ENCODE results near the gene LRRC63.
"Not testable (repeated sequence)": the region's sequence is repeated elsewhere in the genome, so short reads cannot be mapped to it uniquely, and the experiment has no call there.

LRRC63 gene

DNA sequence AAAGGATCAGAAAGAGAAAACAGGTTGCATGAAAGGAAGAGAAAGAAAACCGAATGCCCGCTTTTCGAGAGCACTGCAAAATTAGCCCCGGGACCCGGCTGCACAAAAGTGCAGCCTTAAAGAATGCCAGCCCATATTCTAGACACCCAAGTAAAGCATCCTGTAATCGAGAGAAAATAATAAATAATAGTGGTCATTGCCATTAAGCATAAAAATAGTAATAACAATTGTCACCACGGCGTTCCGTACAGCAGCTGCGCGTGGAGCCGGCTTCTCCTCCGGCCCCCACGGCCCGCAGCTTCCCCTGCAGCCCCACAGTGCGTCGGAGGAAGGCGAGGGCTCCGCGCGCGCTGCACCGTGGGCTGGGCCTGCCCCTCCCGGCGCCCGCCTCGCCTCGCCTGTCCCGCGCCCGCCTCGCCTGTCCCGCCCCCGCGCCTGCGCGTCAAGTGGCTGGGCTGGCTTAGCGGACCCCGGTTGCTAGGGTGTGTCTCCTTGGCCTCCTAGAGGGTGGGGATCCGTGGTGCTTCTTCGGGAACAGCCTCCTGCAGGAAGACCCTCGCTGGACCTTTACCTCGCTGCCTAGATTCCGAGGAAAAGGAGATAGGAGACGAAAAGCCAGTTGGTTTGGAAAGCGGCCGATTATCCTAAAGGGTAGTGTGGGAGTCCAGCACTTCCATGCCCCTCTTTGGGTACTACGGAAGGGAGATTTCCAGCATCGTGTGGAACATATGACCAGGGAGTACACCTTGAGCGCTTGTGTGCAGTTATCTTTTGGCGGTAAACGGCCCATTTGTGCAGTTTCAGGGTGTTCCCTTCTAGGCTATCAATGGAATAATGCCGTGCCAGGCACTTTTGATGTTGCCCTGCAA, at the start of gene LRRC63:
LRRC63 (plus strand) TSS at position 446 of the 869 bp plus-strand sequence. CDS start 1,107 bp downstream, outside the sequence.
- H3K4me1 Mint-ChIP-seq (ENCODE audit: low read depth) = peaks cover 30% of the 10 kb centered on the region

GRCh38 chr13:46162741-46163140, 49.0 kb upstream of the LRRC63 start:
- H3K27me3 Mint-ChIP-seq = not testable (repeated sequence)
- peaks cover 86% of the 10 kb centered on the region for H3K4me1 Mint-ChIP-seq (ENCODE audit: low read depth)

More for the DNA sequence above, at the start of gene LRRC63:
- Mint-ChIP-seq H3K4me3 (peak within 1 kb of the TSS; percentile 83), H3K27ac (peak within 1 kb of the TSS; percentile 87), H3K9me3 (no peaks in the 10 kb centered on the region), H3K36me3 (ENCODE audit: low read depth) (peaks cover 1% of the 10 kb centered on the region), H3K27me3 (no peaks in the 10 kb centered on the region)
- DNase-seq = peak; percentile 88

DNA sequence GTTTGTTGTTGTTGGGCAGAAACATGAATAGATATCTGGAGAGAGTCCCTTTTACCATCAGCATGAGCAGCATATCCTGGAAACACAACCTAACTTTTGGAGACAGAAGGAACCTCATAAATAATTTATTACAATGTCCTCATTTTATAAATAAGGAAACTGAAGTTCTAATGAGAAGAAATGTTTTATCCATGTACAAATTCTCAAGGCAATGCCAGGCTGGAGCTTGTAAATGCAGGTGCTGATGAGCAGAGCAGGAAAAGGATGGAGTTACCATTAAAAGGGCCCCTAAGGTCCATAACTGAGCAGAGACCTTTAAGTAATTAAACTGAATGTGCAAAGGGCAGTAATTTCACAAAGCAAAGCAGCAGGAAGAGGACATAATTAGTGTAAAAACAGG, 47.1 kb upstream of the LRRC63 start:
- DNase-seq = no peak
- Mint-ChIP-seq H3K9me3 (no peaks in the 10 kb centered on the region), H3K27ac (peak overlapping the region; percentile 88), H3K27me3 (no peaks in the 10 kb centered on the region), H3K4me3 (peak overlapping the region; percentile 49), H3K36me3 (ENCODE audit: low read depth) (peaks cover 70% of the 10 kb centered on the region), H3K4me1 (ENCODE audit: low read depth) (peaks cover 87% of the 10 kb centered on the region)

More at GRCh38 chr13:46162741-46163140, 49.0 kb upstream of the LRRC63 start:
- H3K36me3 Mint-ChIP-seq (ENCODE audit: low read depth) = peaks cover 70% of the 10 kb centered on the region
- H3K9me3 Mint-ChIP-seq, DNase-seq, H3K4me3 Mint-ChIP-seq: not testable (repeated sequence)
- peak overlapping the region; percentile 56 for H3K27ac Mint-ChIP-seq

DNA sequence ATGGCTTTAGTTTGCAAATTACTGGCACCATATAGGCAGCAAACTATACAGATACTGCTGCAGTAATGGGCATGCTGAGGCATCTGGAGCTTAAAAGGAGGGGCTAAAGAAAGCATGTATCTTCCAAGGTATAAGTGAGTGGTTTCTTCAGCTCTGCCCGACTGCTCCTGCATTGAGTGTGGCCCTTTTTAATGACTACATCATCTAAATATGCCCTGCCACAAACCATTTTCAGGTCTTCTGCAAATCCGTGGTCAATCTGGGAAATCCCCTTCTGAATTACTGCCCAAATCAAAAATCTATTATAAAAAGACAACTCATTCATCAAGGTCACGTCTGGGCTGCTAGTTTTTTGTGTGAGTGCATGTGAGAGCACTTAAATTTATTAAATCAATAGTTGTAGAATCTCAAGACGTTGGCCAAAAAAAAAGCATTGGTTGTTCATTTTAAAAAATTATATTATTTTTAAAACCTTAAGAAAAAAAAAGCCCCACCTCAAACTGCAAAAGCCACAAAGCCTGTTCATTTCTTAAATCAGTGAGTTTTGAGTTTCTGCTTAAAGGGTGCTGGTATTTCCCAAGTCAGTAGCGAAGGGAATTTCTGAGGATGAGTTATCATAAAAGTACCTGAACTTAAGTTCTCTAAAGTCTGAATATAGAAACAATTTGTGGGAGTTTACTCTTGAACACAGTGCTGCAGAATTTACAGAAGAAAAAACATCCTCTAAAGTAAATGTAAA, 46.1 kb upstream of the LRRC63 start:
- Mint-ChIP-seq H3K4me1 (ENCODE audit: low read depth) (peaks cover 87% of the 10 kb centered on the region), H3K27ac (peak overlapping the region; percentile 98), H3K36me3 (ENCODE audit: low read depth) (peaks cover 70% of the 10 kb centered on the region), H3K9me3 (no peaks in the 10 kb centered on the region), H3K4me3 (peak overlapping the region; percentile 97), H3K27me3 (no peaks in the 10 kb centered on the region)
- no peak for DNase-seq

DNA sequence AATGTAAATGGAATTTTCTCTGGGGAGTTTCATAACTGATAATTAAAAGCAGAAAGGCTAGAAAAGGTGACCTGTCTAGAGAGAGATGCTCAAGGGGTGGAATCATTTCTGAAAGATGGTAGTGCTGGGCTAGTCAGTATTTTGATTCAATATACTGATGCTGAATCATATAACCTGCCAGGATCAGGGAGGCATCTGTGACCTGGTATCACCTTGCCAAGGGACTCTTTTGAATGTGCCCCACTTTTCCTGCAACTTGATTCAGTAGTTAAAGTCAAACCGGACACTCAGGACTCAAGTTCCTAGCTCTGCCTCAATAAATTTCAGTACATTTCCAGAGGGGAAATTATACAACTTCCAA, 45.5 kb upstream of the LRRC63 start:
- DNase-seq = no peak
- H3K4me1 Mint-ChIP-seq (ENCODE audit: low read depth) = peaks cover 88% of the 10 kb centered on the region
- H3K9me3 Mint-ChIP-seq = no peaks in the 10 kb centered on the region
- H3K27me3 Mint-ChIP-seq = no peaks in the 10 kb centered on the region
- peak overlapping the region; percentile 97 for H3K4me3 Mint-ChIP-seq
- H3K27ac Mint-ChIP-seq = peak overlapping the region; percentile 98
- peaks cover 75% of the 10 kb centered on the region for H3K36me3 Mint-ChIP-seq (ENCODE audit: low read depth)

GRCh38 chr13:46166947-46167610, 44.6 kb upstream of the LRRC63 start:
- Mint-ChIP-seq H3K27ac (peak overlapping the region; percentile 98), H3K27me3 (no peaks in the 10 kb centered on the region), H3K4me3 (peak overlapping the region; percentile 97), H3K36me3 (ENCODE audit: low read depth) (peaks cover 77% of the 10 kb centered on the region), H3K9me3 (no peaks in the 10 kb centered on the region), H3K4me1 (ENCODE audit: low read depth) (peaks cover 89% of the 10 kb centered on the region)
- DNase-seq = no peak

DNA sequence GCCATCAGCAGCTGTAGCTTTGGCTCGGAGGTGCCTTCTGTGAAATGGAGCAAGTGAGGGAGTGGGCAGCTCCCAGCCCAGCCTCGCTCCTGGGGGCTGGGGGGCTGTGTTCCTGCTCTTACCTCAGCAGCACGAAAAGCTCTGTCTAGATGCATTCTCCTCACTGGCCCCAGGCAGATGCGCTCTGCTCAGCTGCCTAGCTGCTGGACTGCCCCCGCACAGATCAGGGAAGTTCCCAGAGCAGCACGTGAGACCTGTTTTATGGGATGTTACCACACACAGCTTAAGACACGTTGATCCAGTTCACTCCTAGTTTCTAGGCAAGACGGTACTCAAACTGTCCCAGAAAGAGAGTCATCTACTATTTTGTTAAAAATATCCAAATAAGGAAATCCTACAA, 43.4 kb upstream of the LRRC63 start:
- peaks cover 94% of the 10 kb centered on the region for H3K4me1 Mint-ChIP-seq (ENCODE audit: low read depth)
- H3K4me3 Mint-ChIP-seq = peak overlapping the region; percentile 97
- H3K9me3 Mint-ChIP-seq = no peaks in the 10 kb centered on the region
- H3K36me3 Mint-ChIP-seq (ENCODE audit: low read depth) = peaks cover 81% of the 10 kb centered on the region
- H3K27me3 Mint-ChIP-seq = no peaks in the 10 kb centered on the region
- DNase-seq = peak; percentile 65
- H3K27ac Mint-ChIP-seq = peak overlapping the region; percentile 98

GRCh38 chr13:46168783-46169182, 42.9 kb upstream of the LRRC63 start:
- no peaks in the 10 kb centered on the region for H3K27me3 Mint-ChIP-seq

GRCh38 chr13:46169758-46170157, 42.0 kb upstream of the LRRC63 start:
- peaks cover 95% of the 10 kb centered on the region for H3K4me1 Mint-ChIP-seq (ENCODE audit: low read depth)
- H3K36me3 Mint-ChIP-seq (ENCODE audit: low read depth) = peaks cover 81% of the 10 kb centered on the region
- H3K27ac Mint-ChIP-seq = peak overlapping the region; percentile 98
- no peaks in the 10 kb centered on the region for H3K9me3 Mint-ChIP-seq
- no peaks in the 10 kb centered on the region for H3K27me3 Mint-ChIP-seq
- no peak for DNase-seq
- H3K4me3 Mint-ChIP-seq = peak overlapping the region; percentile 97

More at GRCh38 chr13:46168783-46169182, 42.9 kb upstream of the LRRC63 start:
- Mint-ChIP-seq H3K36me3 (ENCODE audit: low read depth) (peaks cover 81% of the 10 kb centered on the region), H3K4me1 (ENCODE audit: low read depth) (peaks cover 97% of the 10 kb centered on the region), H3K4me3 (peak overlapping the region; percentile 97), H3K9me3 (no peaks in the 10 kb centered on the region), H3K27ac (peak overlapping the region; percentile 98)
- no peak for DNase-seq

DNA sequence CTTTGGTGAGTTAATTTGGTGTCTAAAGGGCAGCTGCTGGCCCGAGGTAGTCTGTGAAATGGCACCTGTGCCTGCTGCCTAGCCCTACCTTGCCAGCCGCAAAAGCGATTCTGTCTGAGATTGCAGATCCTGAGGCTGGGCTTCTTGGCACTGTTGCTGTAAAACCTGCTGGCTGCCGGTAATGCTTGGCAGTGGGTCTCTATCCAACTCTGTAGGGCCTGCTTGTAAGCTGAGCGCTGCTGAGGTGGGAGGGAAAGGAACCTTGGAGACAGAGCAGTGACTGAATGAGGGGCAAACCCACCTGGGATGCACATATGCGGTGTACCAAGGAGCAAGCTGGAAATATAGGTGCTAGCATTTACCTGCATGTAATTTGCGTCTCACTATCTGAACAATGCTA, 41.5 kb upstream of the LRRC63 start:
- no peaks in the 10 kb centered on the region for H3K27me3 Mint-ChIP-seq
- peaks cover 84% of the 10 kb centered on the region for H3K36me3 Mint-ChIP-seq (ENCODE audit: low read depth)
- peak overlapping the region; percentile 97 for H3K4me3 Mint-ChIP-seq

GRCh38 chr13:46170687-46171086, 41.0 kb upstream of the LRRC63 start:
- Mint-ChIP-seq H3K9me3 (no peaks in the 10 kb centered on the region), H3K36me3 (ENCODE audit: low read depth) (peaks cover 89% of the 10 kb centered on the region), H3K4me1 (ENCODE audit: low read depth) (peaks cover 97% of the 10 kb centered on the region), H3K27ac (peak overlapping the region; percentile 98), H3K4me3 (peak overlapping the region; percentile 97), H3K27me3 (no peaks in the 10 kb centered on the region)
- no peak for DNase-seq

More for the DNA sequence above, 41.5 kb upstream of the LRRC63 start:
- DNase-seq = no peak
- Mint-ChIP-seq H3K9me3 (no peaks in the 10 kb centered on the region), H3K27ac (peak overlapping the region; percentile 98), H3K4me1 (ENCODE audit: low read depth) (peaks cover 96% of the 10 kb centered on the region)

DNA sequence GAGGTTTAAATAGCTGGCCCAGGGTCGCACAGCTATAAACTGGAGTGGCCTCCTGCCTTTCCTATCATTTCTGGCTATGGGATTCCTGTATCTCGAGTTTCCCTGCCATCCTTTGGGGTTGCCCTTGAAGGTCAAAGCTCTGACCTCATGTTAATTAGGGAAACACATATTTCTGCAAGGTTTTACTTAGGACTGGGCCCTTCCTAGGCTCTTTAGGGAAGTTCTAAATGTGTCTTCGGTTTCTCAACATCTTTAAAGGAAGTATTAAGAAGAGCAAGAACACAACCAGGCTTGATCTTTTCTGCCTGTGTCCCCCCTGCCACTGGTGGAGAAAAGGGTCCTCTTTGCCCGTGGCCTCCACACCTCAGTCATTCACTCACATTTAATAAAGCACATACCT, 40.5 kb upstream of the LRRC63 start:
- H3K27ac Mint-ChIP-seq = peak overlapping the region; percentile 98
- peak overlapping the region; percentile 97 for H3K4me3 Mint-ChIP-seq
- H3K9me3 Mint-ChIP-seq = no peaks in the 10 kb centered on the region
- H3K36me3 Mint-ChIP-seq (ENCODE audit: low read depth) = peaks cover 94% of the 10 kb centered on the region
- H3K27me3 Mint-ChIP-seq = no peaks in the 10 kb centered on the region
- DNase-seq = no peak
- H3K4me1 Mint-ChIP-seq (ENCODE audit: low read depth) = peaks cover 98% of the 10 kb centered on the region

GRCh38 chr13:46171739-46172138, 40.0 kb upstream of the LRRC63 start:
- H3K4me1 Mint-ChIP-seq (ENCODE audit: low read depth) = peaks cover 98% of the 10 kb centered on the region
- H3K9me3 Mint-ChIP-seq = no peaks in the 10 kb centered on the region
- DNase-seq = no peak
- peak overlapping the region; percentile 97 for H3K4me3 Mint-ChIP-seq
- peak overlapping the region; percentile 98 for H3K27ac Mint-ChIP-seq
- no peaks in the 10 kb centered on the region for H3K27me3 Mint-ChIP-seq
- peaks cover 98% of the 10 kb centered on the region for H3K36me3 Mint-ChIP-seq (ENCODE audit: low read depth)

GRCh38 chr13:46172531-46172991, 39.2 kb upstream of the LRRC63 start:
- Mint-ChIP-seq H3K27ac (peak overlapping the region; percentile 98), H3K4me1 (ENCODE audit: low read depth) (peaks cover 96% of the 10 kb centered on the region), H3K27me3 (no peaks in the 10 kb centered on the region), H3K4me3 (peak overlapping the region; percentile 97), H3K9me3 (no peaks in the 10 kb centered on the region), H3K36me3 (ENCODE audit: low read depth) (peaks cover 99% of the 10 kb centered on the region)
- no peak for DNase-seq
